ENCODE measurements around the gene LAMA2. TPM values are rescaled to one million over a fixed set of nuclear protein-coding genes. Genes with fewer than 3 reads are reported as not detected.

The LAMA2 gene
- total and polyA plus RNA-seq, 4 donors = 5.2 to 105 (median 45.9) TPM

DNA sequence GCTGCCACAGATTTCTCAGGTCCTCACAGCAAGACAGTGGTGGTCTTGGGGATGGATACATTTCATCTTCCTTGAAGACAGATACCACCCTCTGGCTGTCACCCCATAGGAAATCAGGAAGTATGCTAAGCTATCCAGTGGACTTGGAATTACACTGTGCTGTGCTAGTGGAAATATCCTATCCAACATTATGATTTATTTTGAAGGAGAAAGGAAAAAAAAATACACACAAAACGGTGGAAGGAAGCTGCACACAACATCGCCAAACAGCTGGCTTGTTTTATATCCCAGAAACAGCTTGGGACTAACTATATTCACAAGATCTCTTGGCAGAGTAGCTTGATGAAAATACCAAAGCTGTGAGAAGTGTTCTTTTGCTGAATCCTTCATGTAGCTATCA is 257.6 kb downstream of the LAMA2 start:
- Histone ChIP-seq H3K4me1 (ENCODE audit: control insufficient read depth in 5 of 5, insufficient read depth in 5 of 5, low read length in 5 of 5) (peaks cover 0 to 19% (median 4%) of the 10 kb centered on the region in 5 donors), H3K9me3 (ENCODE audit: control insufficient read depth in 4 of 4, insufficient read depth in 3 of 4, low read length in 3 of 4) (no peaks in the 10 kb centered on the region), H3K27me3 (ENCODE audit: control insufficient read depth in 3 of 3, insufficient read depth in 3 of 3, low read length in 2 of 3) (no peaks in the 10 kb centered on the region), H3K4me3 (no peak overlapping the region), H3K9ac (ENCODE audit: insufficient read depth in 1 of 2, low read length in 2 of 2) (no peak overlapping the region), H3K27ac (ENCODE audit: low read depth in 1 of 2, low read length in 1 of 2) (peak overlapping the region; percentile 39 to 89), H3K36me3 (ENCODE audit: control insufficient read depth in 4 of 4, insufficient read depth in 4 of 4, low read length in 4 of 4) (peaks cover 0 to 3% (median 0%) of the 10 kb centered on the region in 4 donors)
- ATAC-seq (ENCODE audit: insufficient read depth, low FRiP score) = no peak
- 48 to 49% methylated on average over 2 of the region's 2 CpGs for WGBS, 2 donors
- DNase-seq = peak; percentile 45 to 94 (median 86)
- TF ChIP-seq CTCF (IDR thresholded peaks at IDR 0.05; ENCODE audit: control extremely low read depth, extremely low read depth) = no peak

- DNase-seq (no peak), ATAC-seq (ENCODE audit: insufficient read depth, low FRiP score) (peak; percentile 9)
- peaks cover 0 to 17% (median 4%) of the 10 kb centered on the region in 5 donors for H3K4me1 ChIP-seq (ENCODE audit: control insufficient read depth in 5 of 5, insufficient read depth in 5 of 5, low read length in 5 of 5)
- TF ChIP-seq CTCF (IDR thresholded peaks at IDR 0.05; ENCODE audit: control extremely low read depth, extremely low read depth) = no peak
- peaks cover 0 to 3% (median 0%) of the 10 kb centered on the region in 4 donors for H3K36me3 ChIP-seq (ENCODE audit: control insufficient read depth in 4 of 4, insufficient read depth in 4 of 4, low read length in 4 of 4)
- peak overlapping the region in 1 of 2 donors; percentile 89 for H3K27ac ChIP-seq (ENCODE audit: low read depth in 1 of 2, low read length in 1 of 2)
- H3K9ac ChIP-seq (ENCODE audit: insufficient read depth in 1 of 2, low read length in 2 of 2) = no peak overlapping the region
- H3K9me3 ChIP-seq (ENCODE audit: control insufficient read depth in 4 of 4, insufficient read depth in 3 of 4, low read length in 3 of 4) = no peaks in the 10 kb centered on the region
- H3K27me3 ChIP-seq (ENCODE audit: control insufficient read depth in 3 of 3, insufficient read depth in 3 of 3, low read length in 2 of 3) = no peaks in the 10 kb centered on the region
- WGBS, 2 donors = 38 to 72% methylated on average over 1 of the region's 1 CpG
- H3K4me3 ChIP-seq = no peak overlapping the region
Observed at GRCh38 chr6:129141499-129141898, 258.6 kb downstream of the LAMA2 start.

- peaks cover 0 to 2% (median 0%) of the 10 kb centered on the region in 5 donors for H3K4me1 ChIP-seq (ENCODE audit: control insufficient read depth in 5 of 5, insufficient read depth in 5 of 5, low read length in 5 of 5)
- 80 to 86% methylated on average over 3 of the region's 3 CpGs for WGBS, 2 donors
- no peaks in the 10 kb centered on the region for H3K9me3 ChIP-seq (ENCODE audit: control insufficient read depth in 4 of 4, insufficient read depth in 3 of 4, low read length in 3 of 4)
- TF ChIP-seq CTCF (IDR thresholded peaks at IDR 0.05; ENCODE audit: control extremely low read depth, extremely low read depth) = no peak
- DNase-seq (no peak), ATAC-seq (ENCODE audit: insufficient read depth, low FRiP score) (no peak)
- no peak overlapping the region for H3K27ac ChIP-seq (ENCODE audit: low read depth in 1 of 2, low read length in 1 of 2)
- H3K36me3 ChIP-seq (ENCODE audit: control insufficient read depth in 4 of 4, insufficient read depth in 4 of 4, low read length in 4 of 4) = peaks cover 0 to 15% (median 10%) of the 10 kb centered on the region in 4 donors
- no peak overlapping the region for H3K9ac ChIP-seq (ENCODE audit: insufficient read depth in 1 of 2, low read length in 2 of 2)
- no peaks in the 10 kb centered on the region for H3K27me3 ChIP-seq (ENCODE audit: control insufficient read depth in 3 of 3, insufficient read depth in 3 of 3, low read length in 2 of 3)
- H3K4me3 ChIP-seq = no peak overlapping the region
Observed at GRCh38 chr6:129146902-129147301, 264.0 kb downstream of the LAMA2 start.

DNA sequence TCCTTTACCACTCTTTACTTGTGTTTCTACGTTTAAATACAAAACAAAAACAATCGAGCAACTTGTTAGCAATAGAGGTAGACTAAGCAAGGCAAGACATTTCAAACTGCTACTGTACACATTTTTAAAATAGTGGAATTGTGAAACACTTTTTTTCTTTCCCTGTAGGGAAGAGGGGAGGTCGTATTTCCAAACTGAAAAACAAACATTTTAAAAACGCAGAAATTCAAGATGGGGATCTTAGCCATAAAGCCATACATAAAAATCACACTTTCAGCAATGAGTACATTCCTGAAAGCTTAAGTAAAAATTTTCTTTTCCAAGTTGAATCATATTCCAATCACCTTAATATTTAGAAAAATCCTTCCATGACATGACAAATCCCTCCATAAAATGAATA is 267.6 kb downstream of the LAMA2 start:
- no peak for ATAC-seq (ENCODE audit: insufficient read depth, low FRiP score)
- no peak for TF ChIP-seq CTCF (IDR thresholded peaks at IDR 0.05; ENCODE audit: control extremely low read depth, extremely low read depth)
- 63 to 76% methylated on average over 4 of the region's 4 CpGs for WGBS, 2 donors
- no peaks in the 10 kb centered on the region for H3K27me3 ChIP-seq (ENCODE audit: control insufficient read depth in 3 of 3, insufficient read depth in 3 of 3, low read length in 2 of 3)
- H3K27ac ChIP-seq (ENCODE audit: low read depth in 1 of 2, low read length in 1 of 2) = no peak overlapping the region
- H3K9ac ChIP-seq (ENCODE audit: insufficient read depth in 1 of 2, low read length in 2 of 2) = no peak overlapping the region
- no peak overlapping the region for H3K4me3 ChIP-seq
- no peak for DNase-seq
- H3K9me3 ChIP-seq (ENCODE audit: control insufficient read depth in 4 of 4, insufficient read depth in 3 of 4, low read length in 3 of 4) = no peaks in the 10 kb centered on the region
- H3K4me1 ChIP-seq (ENCODE audit: control insufficient read depth in 5 of 5, insufficient read depth in 5 of 5, low read length in 5 of 5) = no peaks in the 10 kb centered on the region
- peaks cover 0 to 20% (median 10%) of the 10 kb centered on the region in 4 donors for H3K36me3 ChIP-seq (ENCODE audit: control insufficient read depth in 4 of 4, insufficient read depth in 4 of 4, low read length in 4 of 4)
